Thyroid gland (tissue), 4 donors: ENCODE results near the gene TMEM131. TPM values are rescaled to one million over a fixed set of nuclear protein-coding genes. Genes with fewer than 3 reads are reported as not detected.

Experiments used
- DNase-seq, 2 donors: peaks; one replicate each; pipeline ENCODE4 v3.0.0-alpha.2; 2019
- H3K27ac ChIP-seq, 3 donors: fragments of 200-600 bp; sonication (generic); 1 replicate in 2 of 3; 2 replicates in 1 of 3; pipeline ENCODE4 v1.5.1; 2016 to 2019; ENCODE audit warnings: mild to moderate bottlenecking in 1 of 3, moderate library complexity in 1 of 3
- H3K27me3 ChIP-seq: fragments of 200-600 bp; sonication (generic); one replicate; pipeline ENCODE4 v1.5.1; 2019
- H3K36me3 ChIP-seq, 2 donors: fragments of 200-600 bp; sonication (generic); one replicate each; pipeline ENCODE4 v1.5.1; 2016 to 2019
- H3K4me1 ChIP-seq, 2 donors: fragments of 200-600 bp; sonication (generic); one replicate each; pipeline ENCODE4 v1.5.1; 2017 to 2019
- H3K4me3 ChIP-seq, 3 donors: fragments of 200-600 bp; sonication (generic); replicated peaks in 1 of 3; 1 replicate in 2 of 3; 2 replicates in 1 of 3; pipeline ENCODE4 v1.5.1; 2016; ENCODE audit warnings: mild to moderate bottlenecking in 1 of 3
- H3K9me3 ChIP-seq: fragments of 200-600 bp; sonication (generic); one replicate; pipeline ENCODE4 v1.5.1; 2017
- CTCF ChIP-seq, 6 experiments: fragments of 200-600 bp in 3 of 6; fragments of 450-650 bp in 3 of 6; sonication (generic) in 3 of 6; IDR thresholded peaks; one replicate each; pipeline ENCODE4 v1.5.1; 2016 to 2019; ENCODE audit warnings: antibody characterized with exemption in 6 of 6, mild to moderate bottlenecking in 2 of 6, inconsistent platforms in 1 of 6, moderate library complexity in 1 of 6
- POLR2A ChIP-seq, 2 donors: fragments of 450-650 bp; IDR thresholded peaks; one replicate each; pipeline ENCODE4 v1.6.1; 2017; ENCODE audit warnings: antibody characterized with exemption in 2 of 2, mild to moderate bottlenecking in 2 of 2, moderate library complexity in 1 of 2
- WGBS, 2 donors: methylation state at CpG; one replicate each; pipeline ENCODE4 v1.1.5; 2017; 5-methylcytosine and 5-hydroxymethylcytosine counted together
- intact Hi-C: fragments of 100-400 bp; cut with DNase I; formaldehyde crosslinking; loops from one replicate; pipeline ENCODE4 v1.15.1; 2023
- total RNA-seq, 4 donors: library from RNA; depleted of rRNA; stranded (reverse); fragments of >200 nt; gene quantifications; one replicate each; pipeline ENCODE4 v1.2.3, GENCODE V29; 2016

The TMEM131 gene
- total RNA-seq, 4 donors from 2014 or later = 28.6 to 47.0 (median 35.2) TPM

GRCh38 chr2:98032086-98032485 is 36.3 kb upstream of the TMEM131 start:
- TF ChIP-seq CTCF (IDR thresholded peaks at IDR 0.05) = no peak
- TF ChIP-seq POLR2A (IDR thresholded peaks at IDR 0.05) = no peak
- DNase-seq = no peak
- Histone ChIP-seq H3K36me3 (no peaks in the 10 kb centered on the region), H3K4me1 (peaks cover 0 to 3% of the 10 kb centered on the region in 2 donors), H3K27ac (no peak overlapping the region), H3K27me3 (no peaks in the 10 kb centered on the region), H3K4me3 (no peak overlapping the region), H3K9me3 (no peaks in the 10 kb centered on the region)
- 93 to 100% methylated on average over 2 of the region's 2 CpGs for WGBS, 2 donors
- intact Hi-C loops = no loop called here

GRCh38 chr2:98029718-98030222 is 34.0 kb upstream of the TMEM131 start:
- Histone ChIP-seq H3K36me3 (no peaks in the 10 kb centered on the region), H3K9me3 (no peaks in the 10 kb centered on the region), H3K27me3 (no peaks in the 10 kb centered on the region), H3K4me3 (no peak overlapping the region), H3K27ac (no peak overlapping the region), H3K4me1 (no peaks in the 10 kb centered on the region)
- DNase-seq = no peak
- intact Hi-C loops = no loop called here
- TF ChIP-seq CTCF (IDR thresholded peaks at IDR 0.05) (no peak), POLR2A (IDR thresholded peaks at IDR 0.05) (no peak)
- 92 to 96% methylated on average over 6 of the region's 6 CpGs for WGBS, 2 donors

DNA sequence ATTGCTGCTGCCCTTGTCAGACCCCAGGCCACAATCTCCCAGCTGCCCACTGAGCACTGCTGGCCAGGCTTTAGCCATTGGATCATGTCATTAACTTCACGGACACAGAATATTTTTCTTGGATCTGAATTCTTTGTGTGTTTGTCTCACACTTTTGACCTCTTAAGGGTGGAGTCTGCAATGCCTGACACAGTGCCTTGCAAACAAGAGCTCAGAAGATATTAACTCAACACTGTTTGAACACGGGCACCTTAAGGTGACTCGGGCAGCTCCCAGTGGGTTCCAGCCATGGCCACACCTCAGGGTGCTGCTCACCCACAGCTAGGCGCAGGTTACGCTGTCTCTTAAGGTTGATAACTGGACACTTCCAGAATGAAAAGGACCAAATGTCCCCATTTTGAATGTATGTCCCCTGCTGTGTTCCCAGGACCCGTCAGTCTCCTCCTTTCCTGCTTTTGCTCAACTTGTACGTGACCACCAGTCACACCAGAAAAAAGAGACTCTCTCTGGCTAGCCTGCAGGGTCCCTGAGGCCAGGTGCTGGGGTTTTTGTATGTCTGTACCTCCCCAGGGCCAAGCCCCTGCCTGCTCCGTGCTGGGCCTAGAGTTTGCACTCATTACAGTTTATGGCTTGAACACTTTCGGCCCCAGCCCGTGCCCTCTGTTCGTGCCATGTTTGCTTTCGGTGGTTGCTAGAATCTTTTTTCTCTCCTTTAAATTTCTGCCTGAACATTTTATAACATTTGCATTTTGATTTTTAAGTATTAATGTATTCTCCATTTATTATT is 33.4 kb upstream of the TMEM131 start:
- H3K36me3 ChIP-seq = no peaks in the 10 kb centered on the region
- intact Hi-C loops = no loop called here
- H3K9me3 ChIP-seq = no peaks in the 10 kb centered on the region
- TF ChIP-seq POLR2A (IDR thresholded peaks at IDR 0.05) = no peak
- WGBS, 2 donors = 92 to 96% methylated on average over 12 of the region's 12 CpGs
- H3K4me1 ChIP-seq = no peaks in the 10 kb centered on the region
- H3K4me3 ChIP-seq = no peak overlapping the region
- no peaks in the 10 kb centered on the region for H3K27me3 ChIP-seq
- DNase-seq = no peak
- H3K27ac ChIP-seq = no peak overlapping the region

- WGBS, 2 donors = 86 to 92% methylated on average over 4 of the region's 4 CpGs
- Histone ChIP-seq H3K36me3 (no peaks in the 10 kb centered on the region), H3K9me3 (no peaks in the 10 kb centered on the region), H3K4me3 (no peak overlapping the region), H3K4me1 (no peaks in the 10 kb centered on the region), H3K27me3 (no peaks in the 10 kb centered on the region), H3K27ac (no peak overlapping the region)
- DNase-seq = no peak
- TF ChIP-seq POLR2A (IDR thresholded peaks at IDR 0.05) (no peak), CTCF (IDR thresholded peaks at IDR 0.05) (no peak)
- intact Hi-C loops = no loop called here
Measured at GRCh38 chr2:98028101-98028561, 32.4 kb upstream of the TMEM131 start.

DNA sequence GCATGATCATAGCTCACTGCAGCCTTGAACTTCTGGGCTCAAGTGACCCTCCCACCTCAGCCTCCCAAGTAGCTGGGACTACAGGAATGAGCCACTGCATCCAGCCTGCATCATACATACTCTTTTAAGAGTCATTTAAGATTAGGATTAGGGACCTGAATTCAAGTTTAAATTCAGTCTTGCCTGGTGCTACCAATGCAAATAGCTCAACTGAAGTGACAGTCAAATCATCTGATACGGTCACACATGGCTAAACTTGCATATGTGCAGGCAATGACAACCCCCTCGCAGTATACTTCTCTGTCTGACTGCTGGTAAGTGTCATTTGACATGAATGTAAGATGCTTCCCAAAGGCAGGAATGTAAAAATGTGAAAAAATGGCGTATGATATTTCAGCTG is 31.8 kb upstream of the TMEM131 start:
- H3K4me3 ChIP-seq = no peak overlapping the region
- H3K27me3 ChIP-seq = no peaks in the 10 kb centered on the region
- no peak overlapping the region for H3K27ac ChIP-seq
- WGBS, 2 donors = 79 to 91% methylated on average over 3 of the region's 3 CpGs
- no peaks in the 10 kb centered on the region for H3K4me1 ChIP-seq
- H3K9me3 ChIP-seq = no peaks in the 10 kb centered on the region
- DNase-seq = no peak
- intact Hi-C loops = no loop called here
- TF ChIP-seq POLR2A (IDR thresholded peaks at IDR 0.05) (no peak), CTCF (IDR thresholded peaks at IDR 0.05) (no peak)
- no peaks in the 10 kb centered on the region for H3K36me3 ChIP-seq
